HepG2 (cell line): Measurements from ENCODE around the gene RNF150. TPM values are rescaled to one million over a fixed set of nuclear protein-coding genes. Genes with fewer than 3 reads are reported as not detected.

Source experiments
- ATAC-seq: fragments of 200-7000 bp; cut with Tn5 transposase; 3 replicates; pipeline ENCODE4 v1.9.1; 2020; ENCODE audit warnings: mild to moderate bottlenecking, moderate library complexity
- BruUV-seq: library from RNA; stranded (reverse); fragments of 400-500 nt; replicated peaks from 2 replicates; lab custom pipeline; 2021; lab: Mats Ljungman, UMichigan
- CTCF ChIA-PET: fragments of 300-600 bp; formaldehyde crosslinking; extraction: SDS; loops from one replicate; lab custom pipeline; 2021; ENCODE audit warnings: low total read pairs, inconsistent platforms, low intra/inter-chr PET ratio; lab: Yijun Ruan, JAX
- POLR2A ChIA-PET: fragments of 350-600 bp; sonication (Branson Sonifier 250); formaldehyde crosslinking; loops from one replicate; lab custom pipeline; 2020; ENCODE audit warnings: antibody characterized with exemption, inconsistent platforms; lab: Yijun Ruan, JAX
- DNase-seq: peaks from one replicate; pipeline ENCODE4 v3.0.0-alpha.2; 2015; ENCODE audit warnings: low spot score
- FAIRE-seq: peaks from 3 replicates; lab custom pipeline; 2011; peaks lifted over from hg19 to GRCh38; lab: Jason Lieb, UNC
- H2AFZ ChIP-seq: one replicate; pipeline ENCODE4 v1.6.1; 2011; ENCODE audit warnings: low read length, inconsistent platforms
- H3K27ac ChIP-seq: fragments of 300-600 bp; 3 replicates; pipeline ENCODE4 v1.8.0; 2011; ENCODE audit warnings: mixed run types, mild to moderate bottlenecking, mixed read lengths, low read length, inconsistent platforms; ENCODE audit not compliant: insufficient read depth; ENCODE audit errors: extremely low read length
- H3K27me3 ChIP-seq, 2 experiments: fragments of 200-600 bp in 1 of 2; 2 replicates in 1 of 2; 3 replicates in 1 of 2; pipeline versions ENCODE4 v1.6.0 to v1.8.0; 2011; ENCODE audit warnings: low read length in 2 of 2, mild to moderate bottlenecking in 2 of 2, moderate library complexity in 2 of 2, inconsistent platforms in 1 of 2; ENCODE audit not compliant: insufficient read depth in 2 of 2, control insufficient read depth in 1 of 2
- H3K36me3 ChIP-seq, 2 experiments: fragments of 200-600 bp in 1 of 2; replicated peaks in 1 of 2; 2 replicates in 1 of 2; 3 replicates in 1 of 2; pipeline versions ENCODE4 v1.5.1 to v1.8.0; 2011; ENCODE audit warnings: low read length in 2 of 2, inconsistent platforms in 1 of 2; ENCODE audit not compliant: insufficient read depth in 2 of 2, control insufficient read depth in 1 of 2
- H3K4me1 ChIP-seq: 2 replicates; pipeline ENCODE4 v1.5.1; 2012; ENCODE audit warnings: low read length, inconsistent platforms; ENCODE audit not compliant: insufficient read depth
- H3K4me2 ChIP-seq: 2 replicates; pipeline ENCODE4 v1.6.0; 2011; ENCODE audit warnings: low read depth, low read length, inconsistent platforms
- H3K4me3 ChIP-seq, 3 experiments: fragments of 200-600 bp in 1 of 3; sonication (generic), shearing (Covaris generic) in 1 of 3; replicated peaks in 1 of 3; 2 replicates each; pipeline ENCODE4 v1.5.1; 2011 to 2016; ENCODE audit warnings: low read length in 3 of 3, inconsistent platforms in 2 of 3, low read depth in 2 of 3, mild to moderate bottlenecking in 2 of 3, control low read depth in 1 of 3, mixed read lengths in 1 of 3; ENCODE audit not compliant: insufficient read depth in 1 of 3
- H3K79me2 ChIP-seq: one replicate; pipeline ENCODE4 v1.6.1; 2011; ENCODE audit warnings: low read length, inconsistent platforms; ENCODE audit not compliant: insufficient read depth
- H3K9ac ChIP-seq: 2 replicates; pipeline ENCODE4 v1.6.0; 2011; ENCODE audit warnings: mild to moderate bottlenecking, low read depth, low read length, inconsistent platforms; ENCODE audit not compliant: insufficient read depth
- H3K9me3 ChIP-seq: 2 replicates; pipeline ENCODE4 v1.5.1; 2012; ENCODE audit warnings: mild to moderate bottlenecking, low read length
- H4K20me1 ChIP-seq: 2 replicates; pipeline ENCODE4 v1.6.0; 2011; ENCODE audit warnings: inconsistent platforms, mild to moderate bottlenecking, low read length, moderate library complexity; ENCODE audit not compliant: insufficient read depth
- ATF4 ChIP-seq, 2 experiments: fragments of 450-650 bp in 1 of 2; sonication (generic) in 1 of 2; formaldehyde crosslinking; IDR thresholded peaks; 2 replicates each; pipeline versions ENCODE4 v1.5.0 to v1.8.0; 2020 to 2022; ENCODE audit warnings: mild to moderate bottlenecking in 1 of 2, missing genetic modification reagents in 1 of 2
- GATAD2A ChIP-seq: IDR thresholded peaks from 2 replicates; pipeline ENCODE4 v1.6.1; 2016
- JUN ChIP-seq: sonication (generic); formaldehyde crosslinking; IDR thresholded peaks from 2 replicates; pipeline ENCODE4 v1.4.0; 2020; ENCODE audit warnings: mild to moderate bottlenecking, missing genetic modification reagents
- SIN3A ChIP-seq: IDR thresholded peaks from 2 replicates; pipeline ENCODE4 v1.6.1; 2011; ENCODE audit warnings: low read depth, mild to moderate bottlenecking, control low read depth, low read length, borderline replicate concordance
- U2AF1 ChIP-seq: fragments of 200-400 bp; formaldehyde crosslinking; optimal IDR thresholded peaks from 2 replicates; pipeline ENCODE3; 2017; ENCODE audit warnings: mild to moderate bottlenecking, low read depth, low read length
- ZKSCAN5 ChIP-seq: sonication (generic); formaldehyde crosslinking; IDR thresholded peaks from 2 replicates; pipeline ENCODE4 v1.5.1; 2020; ENCODE audit warnings: mild to moderate bottlenecking, missing genetic modification reagents
- ZMYM2 ChIP-seq: sonication (generic); formaldehyde crosslinking; IDR thresholded peaks from 2 replicates; pipeline ENCODE4 v1.8.0; 2022; ENCODE audit warnings: mild to moderate bottlenecking, missing genetic modification reagents
- ZNF205 ChIP-seq: IDR thresholded peaks from 2 replicates; pipeline ENCODE4 v1.6.1; 2018; ENCODE audit warnings: missing biosample characterization, missing genetic modification reagents
- ZNF350 ChIP-seq: sonication (generic); formaldehyde crosslinking; IDR thresholded peaks from 2 replicates; pipeline ENCODE4 v1.4.0; 2020; ENCODE audit warnings: mild to moderate bottlenecking, low read depth, missing genetic modification reagents, borderline replicate concordance
- ZNF629 ChIP-seq: sonication (generic); formaldehyde crosslinking; conservative IDR thresholded peaks from 2 replicates; pipeline ENCODE4 v1.5.0; 2020; ENCODE audit warnings: missing genetic modification reagents
- ZNF749 ChIP-seq: sonication (generic); formaldehyde crosslinking; IDR thresholded peaks from 2 replicates; pipeline ENCODE4 v1.8.0; 2022; ENCODE audit warnings: mild to moderate bottlenecking, missing genetic modification reagents, moderate library complexity, borderline replicate concordance
- ZSCAN30 ChIP-seq: sonication (generic); formaldehyde crosslinking; IDR thresholded peaks from 2 replicates; pipeline ENCODE4 v1.5.0; 2020; ENCODE audit warnings: mild to moderate bottlenecking, missing genetic modification reagents
- WGBS: methylation state at CpG from one replicate; pipeline ENCODE4 v1.1.6; 2017; ENCODE audit warnings: low lambda C conversion rate; 5-methylcytosine and 5-hydroxymethylcytosine counted together
- in situ Hi-C: cut with HindIII; loops from 2 replicates; pipeline ENCODE4 v1.10.0; 2017; ENCODE audit warnings: low pct_unique_long_range_greater_than_20kb; ENCODE audit not compliant: extremely low pct_ligation_motif_present
- intact Hi-C: fragments of 100-400 bp; cut with micrococcal nuclease; formaldehyde crosslinking; loops from one replicate; pipeline ENCODE4 v1.10.0; 2022; ENCODE audit not compliant: unreplicated experiment
- polyA plus RNA-seq, 8 experiments: library from polyadenylated mRNA; depleted of rRNA in 3 of 8; stranded (reverse) in 7 of 8; unstranded in 1 of 8; fragments of >200 nt; fragmentation: Illumina TruSeq in 4 of 8; extraction: Trizol in 4 of 8; gene quantifications; 2 replicates each; pipeline versions ENCODE4 v1.2.1 to v1.2.3, GENCODE V29; 2011 to 2016; ENCODE audit warnings: low read depth in 4 of 8, missing spikeins in 1 of 8, mixed read lengths in 1 of 8; ENCODE audit not compliant: insufficient read depth in 1 of 8
- total RNA-seq, 5 experiments: library from RNA; depleted of rRNA; stranded (reverse); fragments of >200 nt; fragmentation: Illumina TruSeq; extraction: Trizol; gene quantifications; 2 replicates each; pipeline ENCODE4 v1.2.3, GENCODE V29; 2016; ENCODE audit warnings: low read depth in 1 of 5
- TF ChIP-seq, protein P1 (sequence below), 2 experiments: sonication (generic) in 1 of 2; formaldehyde crosslinking in 1 of 2; IDR thresholded peaks; 2 replicates each; pipeline versions ENCODE4 v1.5.1 to v1.6.1; 2011 to 2020; ENCODE audit warnings: borderline replicate concordance in 1 of 2, low read depth in 1 of 2, low read length in 1 of 2, mild to moderate bottlenecking in 1 of 2, missing genetic modification reagents in 1 of 2, moderate library complexity in 1 of 2
- TF ChIP-seq, protein P2 (sequence below): IDR thresholded peaks from 2 replicates; pipeline ENCODE4 v1.6.1; 2016; ENCODE audit warnings: low read depth, control low read depth
- TF ChIP-seq, protein P3 (sequence below): sonication (generic); formaldehyde crosslinking; IDR thresholded peaks from 2 replicates; pipeline ENCODE4 v1.4.0; 2020; ENCODE audit warnings: missing genetic modification reagents
- TF ChIP-seq, protein P4 (sequence below): IDR thresholded peaks from 2 replicates; pipeline ENCODE4 v1.6.1; 2016; ENCODE audit warnings: missing compliant biosample characterization, missing genetic modification reagents, borderline replicate concordance
- TF ChIP-seq, protein P5 (sequence below): sonication (generic); formaldehyde crosslinking; IDR thresholded peaks from 2 replicates; pipeline ENCODE4 v1.5.0; 2020; ENCODE audit warnings: missing genetic modification reagents

The RNF150 gene
- total and polyA plus RNA-seq, 2 of the 13 experiments (the other 11 are each of a cell fraction or from before 2014, with no cell fraction given), result 0.02 to 0.03 TPM

DNA sequence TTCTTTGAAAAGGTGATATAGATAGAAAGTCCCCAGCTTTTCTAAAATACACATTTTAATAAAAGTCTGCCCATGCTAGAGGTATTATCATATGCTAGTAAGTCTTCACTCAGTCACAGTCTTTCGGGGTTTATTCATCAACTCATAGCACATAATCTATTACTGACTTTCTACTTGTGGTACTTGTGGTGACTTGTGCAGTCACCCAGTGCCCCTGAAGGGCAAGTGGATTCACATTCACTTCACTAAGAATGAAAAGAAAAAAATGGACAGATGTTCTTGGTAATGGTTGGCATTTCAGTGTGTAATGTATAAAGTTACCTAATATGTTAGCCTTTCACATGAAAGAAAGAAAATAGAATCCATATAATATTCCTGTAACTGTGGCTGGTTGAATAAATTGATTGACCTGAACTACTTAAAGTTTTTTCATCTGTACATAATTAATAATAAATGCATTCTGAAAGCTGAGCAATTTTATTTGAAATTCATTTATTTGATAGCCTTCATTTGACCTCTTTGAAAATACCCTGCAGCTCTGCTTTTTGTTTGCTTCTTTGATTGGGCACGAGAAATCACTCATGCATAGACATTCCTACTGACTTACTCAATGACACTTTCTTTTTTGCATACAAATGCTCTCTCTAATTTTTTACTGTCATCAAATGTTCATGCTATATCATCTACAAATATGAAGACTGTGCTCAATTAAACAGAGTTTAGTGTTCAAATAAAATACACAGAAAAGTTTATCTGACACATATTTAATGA is 47.9 kb upstream of the RNF150 start:
- intact Hi-C loops, result no loop called here
- Histone ChIP-seq H3K9ac (no peak overlapping the region), H3K9me3 (no peaks in the 10 kb centered on the region), H3K4me2 (no peak overlapping the region), H3K27me3 (no peaks in the 10 kb centered on the region), H3K4me1 (no peaks in the 10 kb centered on the region), H3K36me3 (no peaks in the 10 kb centered on the region), H2AFZ (no peak overlapping the region), H4K20me1 (no peaks in the 10 kb centered on the region), H3K27ac (no peak overlapping the region), H3K79me2 (no peaks in the 10 kb centered on the region), H3K4me3 (no peak overlapping the region)
- DNase-seq (no peak), FAIRE-seq (no peak), ATAC-seq (no peak)
- no TSS peak for BruUV-seq
- ChIA-PET CTCF (no interaction called here), POLR2A (no interaction called here)
- in situ Hi-C loops, result no loop called here
- 0% methylated on average over 2 of the region's 2 CpGs for WGBS
- TF ChIP-seq ZNF629 (CRISPR knock-in tag), result no peak
- TF ChIP-seq, protein P1, sequence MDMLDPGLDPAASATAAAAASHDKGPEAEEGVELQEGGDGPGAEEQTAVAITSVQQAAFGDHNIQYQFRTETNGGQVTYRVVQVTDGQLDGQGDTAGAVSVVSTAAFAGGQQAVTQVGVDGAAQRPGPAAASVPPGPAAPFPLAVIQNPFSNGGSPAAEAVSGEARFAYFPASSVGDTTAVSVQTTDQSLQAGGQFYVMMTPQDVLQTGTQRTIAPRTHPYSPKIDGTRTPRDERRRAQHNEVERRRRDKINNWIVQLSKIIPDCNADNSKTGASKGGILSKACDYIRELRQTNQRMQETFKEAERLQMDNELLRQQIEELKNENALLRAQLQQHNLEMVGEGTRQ (IDR thresholded peaks at IDR 0.05; ENCODE audit: low read depth, low read length), result no peak
- TF ChIP-seq, protein P1 (CRISPR knock-in tag; IDR thresholded peaks at IDR 0.05; ENCODE audit: borderline replicate concordance), result no peak
- no peak for TF ChIP-seq ZMYM2
- TF ChIP-seq ZNF749 (CRISPR knock-in tag), result no peak
- TF ChIP-seq, protein P2, sequence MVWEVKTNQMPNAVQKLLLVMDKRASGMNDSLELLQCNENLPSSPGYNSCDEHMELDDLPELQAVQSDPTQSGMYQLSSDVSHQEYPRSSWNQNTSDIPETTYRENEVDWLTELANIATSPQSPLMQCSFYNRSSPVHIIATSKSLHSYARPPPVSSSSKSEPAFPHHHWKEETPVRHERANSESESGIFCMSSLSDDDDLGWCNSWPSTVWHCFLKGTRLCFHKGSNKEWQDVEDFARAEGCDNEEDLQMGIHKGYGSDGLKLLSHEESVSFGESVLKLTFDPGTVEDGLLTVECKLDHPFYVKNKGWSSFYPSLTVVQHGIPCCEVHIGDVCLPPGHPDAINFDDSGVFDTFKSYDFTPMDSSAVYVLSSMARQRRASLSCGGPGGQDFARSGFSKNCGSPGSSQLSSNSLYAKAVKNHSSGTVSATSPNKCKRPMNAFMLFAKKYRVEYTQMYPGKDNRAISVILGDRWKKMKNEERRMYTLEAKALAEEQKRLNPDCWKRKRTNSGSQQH (CRISPR knock-in tag), result no peak
- TF ChIP-seq, protein P3, sequence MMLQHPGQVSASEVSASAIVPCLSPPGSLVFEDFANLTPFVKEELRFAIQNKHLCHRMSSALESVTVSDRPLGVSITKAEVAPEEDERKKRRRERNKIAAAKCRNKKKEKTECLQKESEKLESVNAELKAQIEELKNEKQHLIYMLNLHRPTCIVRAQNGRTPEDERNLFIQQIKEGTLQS (CRISPR knock-in tag), result no peak
- TF ChIP-seq SIN3A, result no peak
- TF ChIP-seq ZNF350 (CRISPR knock-in tag), result no peak
- TF ChIP-seq, protein P4, sequence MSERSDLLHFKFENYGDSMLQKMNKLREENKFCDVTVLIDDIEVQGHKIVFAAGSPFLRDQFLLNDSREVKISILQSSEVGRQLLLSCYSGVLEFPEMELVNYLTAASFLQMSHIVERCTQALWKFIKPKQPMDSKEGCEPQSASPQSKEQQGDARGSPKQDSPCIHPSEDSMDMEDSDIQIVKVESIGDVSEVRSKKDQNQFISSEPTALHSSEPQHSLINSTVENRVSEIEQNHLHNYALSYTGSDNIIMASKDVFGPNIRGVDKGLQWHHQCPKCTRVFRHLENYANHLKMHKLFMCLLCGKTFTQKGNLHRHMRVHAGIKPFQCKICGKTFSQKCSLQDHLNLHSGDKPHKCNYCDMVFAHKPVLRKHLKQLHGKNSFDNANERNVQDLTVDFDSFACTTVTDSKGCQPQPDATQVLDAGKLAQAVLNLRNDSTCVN (CRISPR knock-in tag), result no peak
- TF ChIP-seq ZKSCAN5 (CRISPR knock-in tag), result no peak
- TF ChIP-seq U2AF1, result no peak
- no peak for TF ChIP-seq GATAD2A
- TF ChIP-seq ATF4 (CRISPR knock-in tag; IDR thresholded peaks at IDR 0.05), result no peak
- no peak for TF ChIP-seq ZSCAN30 (CRISPR knock-in tag)
- TF ChIP-seq, protein P5, sequence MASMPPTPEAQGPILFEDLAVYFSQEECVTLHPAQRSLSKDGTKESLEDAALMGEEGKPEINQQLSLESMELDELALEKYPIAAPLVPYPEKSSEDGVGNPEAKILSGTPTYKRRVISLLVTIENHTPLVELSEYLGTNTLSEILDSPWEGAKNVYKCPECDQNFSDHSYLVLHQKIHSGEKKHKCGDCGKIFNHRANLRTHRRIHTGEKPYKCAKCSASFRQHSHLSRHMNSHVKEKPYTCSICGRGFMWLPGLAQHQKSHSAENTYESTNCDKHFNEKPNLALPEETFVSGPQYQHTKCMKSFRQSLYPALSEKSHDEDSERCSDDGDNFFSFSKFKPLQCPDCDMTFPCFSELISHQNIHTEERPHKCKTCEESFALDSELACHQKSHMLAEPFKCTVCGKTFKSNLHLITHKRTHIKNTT (CRISPR knock-in tag), result no peak
- TF ChIP-seq ZNF205 (CRISPR knock-in tag), result no peak
- TF ChIP-seq JUN (CRISPR knock-in tag), result no peak
